Right lobe of liver (tissue), 6 donors: Measurements from ENCODE around the gene CHD2. TPM values are rescaled to one million over a fixed set of nuclear protein-coding genes. Genes with fewer than 3 reads are reported as not detected.

Experiments used
- ATAC-seq, 4 donors: fragments of 200-7000 bp; cut with Tn5 transposase; one replicate each; pipeline ENCODE4 v1.9.1; 2020; ENCODE audit warnings: mild to moderate bottlenecking in 4 of 4, moderate library complexity in 4 of 4
- DNase-seq, 3 donors: peaks; one replicate each; pipeline ENCODE4 v3.0.0-alpha.2; 2020
- H3K27ac ChIP-seq, 3 donors: fragments of 200-600 bp; one replicate each; pipeline ENCODE4 v1.8.0; 2022
- H3K27me3 ChIP-seq, 2 donors: fragments of 200-600 bp; one replicate each; pipeline ENCODE4 v1.8.0; 2022
- H3K36me3 ChIP-seq, 4 donors: fragments of 200-600 bp; sonication (generic) in 1 of 4; one replicate each; pipeline versions ENCODE4 v1.5.1 to v1.8.0; 2017 to 2022; ENCODE audit warnings: control low read depth in 1 of 4
- H3K4me1 ChIP-seq, 4 donors: fragments of 200-600 bp; sonication (generic) in 1 of 4; one replicate each; pipeline versions ENCODE4 v1.5.1 to v1.8.0; 2017 to 2022; ENCODE audit warnings: control low read depth in 1 of 4
- H3K4me3 ChIP-seq, 3 donors: fragments of 200-600 bp; one replicate each; pipeline ENCODE4 v1.8.0; 2022
- H3K9me3 ChIP-seq, 4 donors: fragments of 200-600 bp; sonication (generic) in 1 of 4; one replicate each; pipeline versions ENCODE4 v1.5.1 to v1.8.0; 2017 to 2022; ENCODE audit warnings: control low read depth in 1 of 4
- POLR2A ChIP-seq: fragments of 450-650 bp; IDR thresholded peaks from one replicate; pipeline ENCODE4 v1.6.1; 2017; ENCODE audit warnings: antibody characterized with exemption, mild to moderate bottlenecking
- WGBS: methylation state at CpG from one replicate; pipeline ENCODE4 v1.1.6; 2018; ENCODE audit warnings: low coverage, low lambda C conversion rate; ENCODE audit not compliant: insufficient coverage; ENCODE audit errors: missing lambda C conversion rate; 5-methylcytosine and 5-hydroxymethylcytosine counted together
- intact Hi-C, 2 donors: fragments of 100-400 bp; cut with DNase I; formaldehyde crosslinking; loops; one replicate each; pipeline versions ENCODE4 v1.11.2 to v1.14.1; 2022
- total RNA-seq, 6 experiments: library from RNA; depleted of rRNA in 2 of 6; stranded (reverse); fragments of >200 nt in 2 of 6; fragmentation: NEBNext Ultra II Directional in 3 of 6; extraction: Animal tissue kit (Norgen Biotek cat#: 25700) in 3 of 6; gene quantifications; one replicate each; pipeline versions ENCODE4 v1.1.0 to v1.2.4, GENCODE V29; 2016 to 2023
- TF ChIP-seq, protein P1 (sequence below), 4 donors: fragments of 200-600 bp in 3 of 4; fragments of 450-650 bp in 1 of 4; IDR thresholded peaks; one replicate each; pipeline versions ENCODE4 v1.5.1 to v1.8.0; 2016 to 2022; ENCODE audit warnings: antibody characterized with exemption in 4 of 4, mild to moderate bottlenecking in 2 of 4
- donor health status: DM: no; HTN: yes; CAD: no.
- donor health status: DM: no; HTN: no; CAD: no.
- donor health status: DM: no; HTN: no; CAD: no.
- donor health status: DM: no; HTN: yes; CAD: no.
- donor health status: DM: no; HTN: yes; CAD: no.

CHD2 gene
- total RNA-seq, 6 experiments from 2014 or later = 41.4 to 65.0 (median 56.6) TPM

DNA sequence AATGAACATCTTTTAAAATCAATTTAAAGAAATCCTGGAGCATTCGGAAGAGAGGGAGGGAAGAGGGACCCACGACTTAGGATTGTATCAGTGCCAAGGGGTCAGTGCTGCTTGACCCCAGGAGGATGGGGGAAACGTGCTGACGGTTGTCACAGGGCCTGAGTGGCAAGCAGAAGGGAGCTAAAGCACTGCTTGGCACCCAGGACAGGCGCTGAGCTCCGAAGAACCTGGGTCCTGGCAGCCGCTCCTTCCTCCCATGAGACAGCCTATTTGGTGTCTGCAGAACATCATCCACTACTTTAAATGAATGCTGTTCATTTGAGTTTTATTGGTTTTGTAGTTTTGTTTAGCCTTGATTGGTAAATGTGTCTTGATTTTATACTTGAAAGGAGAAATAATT lies 134.4 kb downstream of the CHD2 start:
- Histone ChIP-seq H3K27ac (no peak overlapping the region), H3K4me3 (no peak overlapping the region), H3K36me3 (no peaks in the 10 kb centered on the region), H3K4me1 (peaks cover 0 to 11% (median under 1%) of the 10 kb centered on the region in 4 donors), H3K27me3 (no peaks in the 10 kb centered on the region), H3K9me3 (no peaks in the 10 kb centered on the region)
- no peak for TF ChIP-seq POLR2A
- TF ChIP-seq, protein P1, sequence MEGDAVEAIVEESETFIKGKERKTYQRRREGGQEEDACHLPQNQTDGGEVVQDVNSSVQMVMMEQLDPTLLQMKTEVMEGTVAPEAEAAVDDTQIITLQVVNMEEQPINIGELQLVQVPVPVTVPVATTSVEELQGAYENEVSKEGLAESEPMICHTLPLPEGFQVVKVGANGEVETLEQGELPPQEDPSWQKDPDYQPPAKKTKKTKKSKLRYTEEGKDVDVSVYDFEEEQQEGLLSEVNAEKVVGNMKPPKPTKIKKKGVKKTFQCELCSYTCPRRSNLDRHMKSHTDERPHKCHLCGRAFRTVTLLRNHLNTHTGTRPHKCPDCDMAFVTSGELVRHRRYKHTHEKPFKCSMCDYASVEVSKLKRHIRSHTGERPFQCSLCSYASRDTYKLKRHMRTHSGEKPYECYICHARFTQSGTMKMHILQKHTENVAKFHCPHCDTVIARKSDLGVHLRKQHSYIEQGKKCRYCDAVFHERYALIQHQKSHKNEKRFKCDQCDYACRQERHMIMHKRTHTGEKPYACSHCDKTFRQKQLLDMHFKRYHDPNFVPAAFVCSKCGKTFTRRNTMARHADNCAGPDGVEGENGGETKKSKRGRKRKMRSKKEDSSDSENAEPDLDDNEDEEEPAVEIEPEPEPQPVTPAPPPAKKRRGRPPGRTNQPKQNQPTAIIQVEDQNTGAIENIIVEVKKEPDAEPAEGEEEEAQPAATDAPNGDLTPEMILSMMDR (IDR thresholded peaks at IDR 0.05) = no peak
- intact Hi-C loops = loop anchor here in 1 of 2 donors (10.0 kb wide), 1 partner anchor 1090 kb away; no protein-coding TSS in a partner anchor
- peak in 2 of 3 donors; percentile 8 to 26 for DNase-seq
- ATAC-seq = no peak
- 64% methylated on average over 6 of the region's 7 CpGs for WGBS

DNA sequence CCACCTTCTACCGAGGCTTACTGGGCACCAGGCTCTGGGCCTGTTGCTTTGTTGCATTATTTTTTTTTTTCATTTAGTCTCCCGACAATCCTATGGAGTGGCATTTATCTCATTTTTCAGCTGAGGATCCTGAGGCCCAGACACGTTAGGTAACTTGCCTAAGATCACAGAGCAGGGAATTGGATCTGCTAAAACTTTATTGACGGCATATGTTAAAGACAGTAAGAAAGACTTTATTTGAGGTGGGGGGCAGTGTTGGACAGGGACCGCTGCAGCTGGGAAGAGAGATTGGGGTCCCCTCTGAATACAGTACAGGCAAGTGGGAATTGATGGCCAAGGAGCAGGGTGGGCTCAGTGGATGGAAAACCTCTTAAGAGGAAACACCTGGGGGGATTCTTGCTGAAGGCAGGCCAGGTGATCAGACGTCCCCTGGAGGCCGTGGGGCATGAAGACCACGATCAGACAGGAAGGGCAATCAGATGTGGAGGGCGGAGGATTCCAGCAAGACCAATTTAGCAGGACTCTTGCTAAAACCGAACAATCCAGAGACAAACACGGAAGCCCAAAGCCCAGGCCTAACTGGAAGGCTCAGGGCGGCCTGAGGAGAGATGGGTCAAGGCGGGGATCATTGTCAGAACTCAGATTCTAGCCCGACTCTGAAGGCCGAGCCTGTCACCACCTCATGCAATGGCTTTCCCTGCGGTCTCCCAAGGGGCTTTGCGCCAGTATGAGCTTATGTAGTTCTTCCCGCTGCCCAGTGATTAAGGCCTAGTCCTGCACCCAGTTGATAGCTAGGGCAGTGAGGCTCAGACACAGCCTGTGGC lies 135.2 kb downstream of the CHD2 start:
- H3K36me3 ChIP-seq = no peaks in the 10 kb centered on the region
- TF ChIP-seq, protein P1 (IDR thresholded peaks at IDR 0.05) = no peak
- TF ChIP-seq POLR2A = no peak
- peaks cover 0 to 3% (median 0%) of the 10 kb centered on the region in 4 donors for H3K4me1 ChIP-seq
- no peak for ATAC-seq
- no peak overlapping the region for H3K4me3 ChIP-seq
- H3K9me3 ChIP-seq = no peaks in the 10 kb centered on the region
- no peak overlapping the region for H3K27ac ChIP-seq
- intact Hi-C loops = loop anchor here (5.0 to 10.0 kb wide), 2 partner anchors 1087 to 1089 kb away; no protein-coding TSS in a partner anchor
- no peaks in the 10 kb centered on the region for H3K27me3 ChIP-seq
- 70% methylated on average over 10 of the region's 18 CpGs for WGBS
- DNase-seq = peak in 2 of 3 donors; percentile 12 to 35

DNA sequence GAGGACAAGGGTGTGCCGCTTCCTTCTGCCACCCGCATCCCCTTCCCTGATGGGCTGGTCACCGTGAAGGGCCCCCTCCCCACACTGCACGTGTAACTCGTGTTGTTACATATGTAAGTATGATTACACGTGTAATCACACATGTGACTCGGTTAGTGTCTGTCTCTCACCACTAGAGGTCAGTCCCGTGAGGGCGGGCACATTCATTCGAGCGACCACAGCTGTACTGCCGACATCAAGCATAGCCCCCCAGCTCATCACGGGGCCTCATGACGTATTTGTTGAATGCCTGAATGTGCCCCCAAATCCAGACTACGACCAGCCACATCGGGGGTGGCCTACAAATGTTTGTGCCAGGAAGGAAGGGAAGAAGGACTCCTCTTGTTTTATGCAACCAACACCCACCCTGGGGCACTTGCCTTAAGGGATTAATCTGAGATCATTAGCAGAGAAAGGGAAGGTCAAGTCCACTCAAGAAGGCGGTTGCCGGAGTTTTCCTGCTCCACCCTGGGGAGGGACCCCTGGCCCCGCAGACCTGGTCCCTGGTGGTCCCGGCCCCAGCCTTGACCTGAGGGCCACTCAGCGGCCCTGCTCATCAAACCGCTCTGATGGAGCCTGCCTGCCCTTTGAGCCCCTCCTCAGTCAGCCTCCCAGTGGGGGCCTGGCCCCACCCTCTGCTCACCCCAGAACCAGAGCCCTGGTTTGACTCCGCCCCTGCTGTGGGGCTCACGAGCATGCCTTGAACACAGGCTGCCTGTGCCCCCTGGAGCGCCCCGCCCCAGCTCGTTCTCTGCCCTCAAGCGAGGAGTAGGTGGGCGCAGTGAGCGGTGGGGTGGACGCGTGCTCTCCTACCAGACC lies 136.1 kb downstream of the CHD2 start:
- Histone ChIP-seq H3K9me3 (no peaks in the 10 kb centered on the region), H3K4me3 (no peak overlapping the region), H3K27me3 (no peaks in the 10 kb centered on the region), H3K4me1 (no peaks in the 10 kb centered on the region), H3K27ac (no peak overlapping the region), H3K36me3 (no peaks in the 10 kb centered on the region)
- DNase-seq (peak in 2 of 3 donors; percentile 33 to 52), ATAC-seq (peak; percentile 59 to 76 (median 68))
- 8% methylated on average over 7 of the region's 32 CpGs for WGBS
- TF ChIP-seq, protein P1 (IDR thresholded peaks at IDR 0.05) = peak; percentile 50 to 70 (median 64)
- no peak for TF ChIP-seq POLR2A
- intact Hi-C loops = loop anchor here (5.0 to 10.0 kb wide), 2 partner anchors 1086 to 1089 kb away; no protein-coding TSS in a partner anchor

DNA sequence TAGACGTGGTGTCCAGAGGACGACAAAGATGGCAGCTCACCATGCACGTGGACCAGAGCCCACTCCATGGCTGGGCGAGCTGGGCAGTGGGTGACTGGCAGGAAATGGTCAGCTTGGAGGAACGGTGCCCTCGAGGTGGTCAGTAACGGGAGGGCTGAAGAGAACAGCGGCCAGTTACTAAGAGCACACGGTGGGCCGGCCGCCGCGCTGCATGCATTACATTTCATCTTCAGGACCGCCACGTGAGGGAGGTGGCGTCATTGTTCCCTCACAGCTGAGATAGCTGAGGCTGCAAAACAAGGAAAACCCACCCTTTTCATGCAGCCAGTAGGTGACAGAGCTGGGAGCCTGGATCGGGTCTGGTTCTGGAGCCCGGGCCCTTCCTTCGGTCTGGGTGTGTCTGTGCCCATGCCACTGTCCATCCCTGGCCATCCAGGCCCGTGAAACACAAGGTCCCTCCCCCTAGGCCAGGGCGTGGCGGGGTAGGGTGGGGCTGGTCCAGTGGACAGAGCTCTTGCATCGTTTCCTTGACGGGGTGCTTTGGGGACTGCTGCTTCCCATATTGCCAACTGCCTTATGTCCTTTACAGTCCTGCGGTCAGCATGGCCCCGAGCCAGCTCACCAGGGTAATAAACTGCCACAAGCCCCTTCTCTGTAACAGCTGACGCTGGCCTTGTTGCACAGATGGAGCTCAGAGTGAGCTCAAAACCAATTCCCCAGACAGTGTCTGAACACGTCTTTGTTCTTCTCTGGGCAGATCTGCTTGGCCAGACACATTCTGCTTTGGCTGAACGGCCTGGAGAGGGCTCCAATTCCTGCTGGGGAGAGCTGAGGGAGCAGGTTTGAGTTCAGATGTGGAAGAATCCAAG lies 137.1 kb downstream of the CHD2 start:
- no peaks in the 10 kb centered on the region for H3K36me3 ChIP-seq
- peak in 2 of 3 donors; percentile 29 to 41 for DNase-seq
- H3K4me1 ChIP-seq = no peaks in the 10 kb centered on the region
- ATAC-seq = peak in 3 of 4 donors; percentile 16 to 41 (median 25)
- no peak overlapping the region for H3K27ac ChIP-seq
- intact Hi-C loops = loop anchor here (5.0 to 10.0 kb wide), 2 partner anchors 1085 to 1088 kb away; no protein-coding TSS in a partner anchor
- 28% methylated on average over 6 of the region's 29 CpGs for WGBS
- no peaks in the 10 kb centered on the region for H3K27me3 ChIP-seq
- no peaks in the 10 kb centered on the region for H3K9me3 ChIP-seq
- no peak overlapping the region for H3K4me3 ChIP-seq
- TF ChIP-seq, protein P1 (IDR thresholded peaks at IDR 0.05) = no peak
- no peak for TF ChIP-seq POLR2A
